Keratinocyte (primary cell): Measurements from ENCODE around the gene TNIK.

Experiments used
- EZH2 ChIP-seq: IDR thresholded peaks from one replicate; pipeline ENCODE4 v1.6.1; 2012; ENCODE audit warnings: inconsistent platforms, mild to moderate bottlenecking, low read length, moderate library complexity
- TF ChIP-seq, protein P1 (sequence below), 3 experiments: IDR thresholded peaks in 1 of 3; conservative IDR thresholded peaks in 1 of 3; optimal IDR thresholded peaks in 1 of 3; 2 replicates in 2 of 3; 3 replicates in 1 of 3; pipeline versions ENCODE3 to v1.5.1; 2011; ENCODE audit warnings: low read length in 3 of 3, mild to moderate bottlenecking in 3 of 3, moderate library complexity in 2 of 3, control low read depth in 1 of 3, inconsistent platforms in 1 of 3; ENCODE audit not compliant: insufficient read depth in 2 of 3; ENCODE audit errors: extremely low read depth in 1 of 3

DNA sequence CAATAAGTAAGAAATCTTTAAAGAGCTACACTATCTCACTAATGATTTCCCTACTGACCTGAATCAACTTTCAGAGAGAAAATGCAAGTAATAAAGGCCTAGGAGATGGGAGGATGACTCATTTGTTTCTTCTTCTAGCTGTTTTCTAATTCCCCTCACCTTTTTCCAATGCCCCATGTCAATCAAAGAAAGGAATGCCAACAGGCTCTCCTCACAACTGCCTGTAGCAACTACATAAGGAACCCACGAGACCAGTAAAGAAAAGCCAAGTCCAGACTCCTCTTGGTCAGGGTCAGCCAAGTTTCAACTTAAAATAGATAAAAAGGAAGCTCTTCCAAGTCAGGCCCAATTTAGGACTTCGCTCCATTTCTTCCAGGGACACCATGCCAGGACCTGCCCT is 201.9 kb downstream of the TNIK start:
- TF ChIP-seq, protein P1, sequence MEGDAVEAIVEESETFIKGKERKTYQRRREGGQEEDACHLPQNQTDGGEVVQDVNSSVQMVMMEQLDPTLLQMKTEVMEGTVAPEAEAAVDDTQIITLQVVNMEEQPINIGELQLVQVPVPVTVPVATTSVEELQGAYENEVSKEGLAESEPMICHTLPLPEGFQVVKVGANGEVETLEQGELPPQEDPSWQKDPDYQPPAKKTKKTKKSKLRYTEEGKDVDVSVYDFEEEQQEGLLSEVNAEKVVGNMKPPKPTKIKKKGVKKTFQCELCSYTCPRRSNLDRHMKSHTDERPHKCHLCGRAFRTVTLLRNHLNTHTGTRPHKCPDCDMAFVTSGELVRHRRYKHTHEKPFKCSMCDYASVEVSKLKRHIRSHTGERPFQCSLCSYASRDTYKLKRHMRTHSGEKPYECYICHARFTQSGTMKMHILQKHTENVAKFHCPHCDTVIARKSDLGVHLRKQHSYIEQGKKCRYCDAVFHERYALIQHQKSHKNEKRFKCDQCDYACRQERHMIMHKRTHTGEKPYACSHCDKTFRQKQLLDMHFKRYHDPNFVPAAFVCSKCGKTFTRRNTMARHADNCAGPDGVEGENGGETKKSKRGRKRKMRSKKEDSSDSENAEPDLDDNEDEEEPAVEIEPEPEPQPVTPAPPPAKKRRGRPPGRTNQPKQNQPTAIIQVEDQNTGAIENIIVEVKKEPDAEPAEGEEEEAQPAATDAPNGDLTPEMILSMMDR (optimal IDR thresholded peaks at IDR 0.05 in 1 of 3, IDR thresholded peaks at IDR 0.05 in 1 of 3, conservative IDR thresholded peaks at IDR 0.05 in 1 of 3; ENCODE audit: extremely low read depth in 1 of 3, insufficient read depth in 2 of 3, low read length in 3 of 3) = no peak
- TF ChIP-seq EZH2 = no peak
